Thyroid gland (tissue), 4 donors: Measurements from ENCODE around the gene STIM1. TPM values are rescaled to one million over a fixed set of nuclear protein-coding genes. Genes with fewer than 3 reads are reported as not detected.

Experiments used
- DNase-seq, 2 donors: peaks; one replicate each; pipeline ENCODE4 v3.0.0-alpha.2; 2019
- H3K27ac ChIP-seq, 3 donors: fragments of 200-600 bp; sonication (generic); 1 replicate in 2 of 3; 2 replicates in 1 of 3; pipeline ENCODE4 v1.5.1; 2016 to 2019; ENCODE audit warnings: mild to moderate bottlenecking in 1 of 3, moderate library complexity in 1 of 3
- H3K27me3 ChIP-seq: fragments of 200-600 bp; sonication (generic); one replicate; pipeline ENCODE4 v1.5.1; 2019
- H3K36me3 ChIP-seq, 2 donors: fragments of 200-600 bp; sonication (generic); one replicate each; pipeline ENCODE4 v1.5.1; 2016 to 2019
- H3K4me1 ChIP-seq, 2 donors: fragments of 200-600 bp; sonication (generic); one replicate each; pipeline ENCODE4 v1.5.1; 2017 to 2019
- H3K4me3 ChIP-seq, 3 donors: fragments of 200-600 bp; sonication (generic); replicated peaks in 1 of 3; 1 replicate in 2 of 3; 2 replicates in 1 of 3; pipeline ENCODE4 v1.5.1; 2016; ENCODE audit warnings: mild to moderate bottlenecking in 1 of 3
- H3K9me3 ChIP-seq: fragments of 200-600 bp; sonication (generic); one replicate; pipeline ENCODE4 v1.5.1; 2017
- POLR2A ChIP-seq, 2 donors: fragments of 450-650 bp; IDR thresholded peaks; one replicate each; pipeline ENCODE4 v1.6.1; 2017; ENCODE audit warnings: antibody characterized with exemption in 2 of 2, mild to moderate bottlenecking in 2 of 2, moderate library complexity in 1 of 2
- WGBS, 2 donors: methylation state at CpG; one replicate each; pipeline ENCODE4 v1.1.5; 2017; 5-methylcytosine and 5-hydroxymethylcytosine counted together
- intact Hi-C: fragments of 100-400 bp; cut with DNase I; formaldehyde crosslinking; loops from one replicate; pipeline ENCODE4 v1.15.1; 2023
- total RNA-seq, 4 donors: library from RNA; depleted of rRNA; stranded (reverse); fragments of >200 nt; gene quantifications; one replicate each; pipeline ENCODE4 v1.2.3, GENCODE V29; 2016
- TF ChIP-seq, protein P1 (sequence below), 6 experiments: fragments of 200-600 bp in 3 of 6; fragments of 450-650 bp in 3 of 6; sonication (generic) in 3 of 6; IDR thresholded peaks; one replicate each; pipeline ENCODE4 v1.5.1; 2016 to 2019; ENCODE audit warnings: antibody characterized with exemption in 6 of 6, mild to moderate bottlenecking in 2 of 6, inconsistent platforms in 1 of 6, moderate library complexity in 1 of 6

STIM1 gene
- total RNA-seq, 4 donors from 2014 or later, result 54.3 to 89.2 (median 71.0) TPM

DNA sequence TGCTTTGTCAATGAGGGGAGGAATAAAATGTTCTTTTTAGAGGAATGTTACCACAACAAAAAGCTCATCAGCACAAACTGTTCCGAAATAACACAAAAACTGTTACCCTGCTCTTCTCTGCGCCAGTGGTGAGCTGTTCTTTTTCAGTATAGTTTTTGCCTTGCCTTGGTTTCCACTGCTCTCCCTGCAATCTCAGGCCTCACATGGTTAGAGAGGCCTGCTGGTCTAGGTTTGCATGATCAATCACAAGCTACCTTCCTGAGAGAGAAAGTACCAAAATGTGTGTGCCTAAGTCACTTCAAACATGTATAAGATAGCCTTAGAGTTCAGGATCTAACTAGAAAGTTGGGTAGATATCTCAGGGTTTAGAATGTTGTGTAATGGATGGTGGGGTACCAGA lies 114.6 kb downstream of the STIM1 start:
- H3K4me1 ChIP-seq, result peaks cover 6 to 21% of the 10 kb centered on the region in 2 donors
- TF ChIP-seq, protein P1, sequence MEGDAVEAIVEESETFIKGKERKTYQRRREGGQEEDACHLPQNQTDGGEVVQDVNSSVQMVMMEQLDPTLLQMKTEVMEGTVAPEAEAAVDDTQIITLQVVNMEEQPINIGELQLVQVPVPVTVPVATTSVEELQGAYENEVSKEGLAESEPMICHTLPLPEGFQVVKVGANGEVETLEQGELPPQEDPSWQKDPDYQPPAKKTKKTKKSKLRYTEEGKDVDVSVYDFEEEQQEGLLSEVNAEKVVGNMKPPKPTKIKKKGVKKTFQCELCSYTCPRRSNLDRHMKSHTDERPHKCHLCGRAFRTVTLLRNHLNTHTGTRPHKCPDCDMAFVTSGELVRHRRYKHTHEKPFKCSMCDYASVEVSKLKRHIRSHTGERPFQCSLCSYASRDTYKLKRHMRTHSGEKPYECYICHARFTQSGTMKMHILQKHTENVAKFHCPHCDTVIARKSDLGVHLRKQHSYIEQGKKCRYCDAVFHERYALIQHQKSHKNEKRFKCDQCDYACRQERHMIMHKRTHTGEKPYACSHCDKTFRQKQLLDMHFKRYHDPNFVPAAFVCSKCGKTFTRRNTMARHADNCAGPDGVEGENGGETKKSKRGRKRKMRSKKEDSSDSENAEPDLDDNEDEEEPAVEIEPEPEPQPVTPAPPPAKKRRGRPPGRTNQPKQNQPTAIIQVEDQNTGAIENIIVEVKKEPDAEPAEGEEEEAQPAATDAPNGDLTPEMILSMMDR (IDR thresholded peaks at IDR 0.05), result no peak
- TF ChIP-seq POLR2A (IDR thresholded peaks at IDR 0.05), result no peak
- no peak overlapping the region for H3K27ac ChIP-seq
- H3K27me3 ChIP-seq, result no peaks in the 10 kb centered on the region
- DNase-seq, result no peak
- WGBS, 2 donors, result 97 to 100% methylated on average over 2 of the region's 2 CpGs
- no peak overlapping the region for H3K4me3 ChIP-seq
- intact Hi-C loops, result no loop called here
- H3K36me3 ChIP-seq, result no peaks in the 10 kb centered on the region
- H3K9me3 ChIP-seq, result no peaks in the 10 kb centered on the region

DNA sequence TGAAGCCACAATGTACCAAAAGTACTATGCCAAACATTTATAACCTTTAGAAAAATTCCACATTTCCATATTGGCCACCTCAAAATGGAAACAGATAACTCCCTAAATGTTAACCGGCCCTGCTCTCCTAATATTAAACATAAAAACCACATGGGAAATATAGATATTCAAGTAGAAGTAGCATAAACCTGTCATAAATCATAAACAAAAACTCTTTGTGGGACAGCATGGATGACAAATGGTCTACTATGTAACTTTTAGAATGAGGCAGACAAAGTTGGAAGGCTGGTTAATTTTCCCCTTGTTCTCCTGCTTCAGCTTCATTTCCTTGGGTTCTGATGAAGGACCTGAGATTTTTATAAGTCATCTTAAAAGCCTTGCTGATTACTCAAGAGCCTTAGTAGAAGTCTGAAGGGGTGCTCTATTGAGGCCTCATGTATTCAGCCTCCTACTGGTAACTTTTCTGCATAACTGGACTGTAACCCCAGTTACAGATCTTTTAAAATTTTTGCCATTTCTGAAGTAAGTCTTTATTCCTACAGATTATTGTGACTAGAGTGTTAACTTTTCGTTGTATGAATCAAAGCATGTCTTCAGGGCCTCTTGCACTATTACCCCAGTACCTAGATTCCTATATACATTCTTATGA lies 116.4 kb downstream of the STIM1 start:
- no peaks in the 10 kb centered on the region for H3K36me3 ChIP-seq
- intact Hi-C loops, result no loop called here
- TF ChIP-seq, protein P1 (IDR thresholded peaks at IDR 0.05), result peak in 4 of 6 experiments; percentile 21 to 50 (median 34)
- no peak for TF ChIP-seq POLR2A (IDR thresholded peaks at IDR 0.05)
- no peak for DNase-seq
- H3K4me3 ChIP-seq, result no peak overlapping the region
- H3K4me1 ChIP-seq, result peaks cover 6 to 21% of the 10 kb centered on the region in 2 donors
- WGBS, 2 donors, result 86 to 91% methylated on average over 2 of the region's 2 CpGs
- no peaks in the 10 kb centered on the region for H3K27me3 ChIP-seq
- no peak overlapping the region for H3K27ac ChIP-seq
- no peaks in the 10 kb centered on the region for H3K9me3 ChIP-seq

DNA sequence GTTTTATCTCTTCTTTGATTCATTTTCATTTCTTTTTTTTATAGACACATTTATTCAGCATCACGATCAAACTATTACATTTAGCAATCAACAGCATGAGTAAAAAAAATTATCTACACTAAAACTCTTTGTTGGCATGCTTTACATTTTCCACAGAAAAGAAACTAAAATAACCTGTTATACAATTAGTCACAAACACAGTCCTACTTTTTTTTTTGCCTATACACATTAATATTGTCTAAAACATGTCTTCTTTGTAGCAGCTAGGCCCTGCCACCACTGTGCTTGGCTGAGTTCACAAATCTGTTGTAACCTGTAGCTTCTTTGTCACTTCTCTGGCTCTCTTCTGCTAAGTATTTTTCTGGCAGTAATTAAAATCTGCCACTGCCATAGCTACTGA lies 117.0 kb downstream of the STIM1 start:
- intact Hi-C loops, result no loop called here
- H3K27ac ChIP-seq, result no peak overlapping the region
- WGBS, 2 donors, result 76% methylated on average over 1 of the region's 1 CpG

DNA sequence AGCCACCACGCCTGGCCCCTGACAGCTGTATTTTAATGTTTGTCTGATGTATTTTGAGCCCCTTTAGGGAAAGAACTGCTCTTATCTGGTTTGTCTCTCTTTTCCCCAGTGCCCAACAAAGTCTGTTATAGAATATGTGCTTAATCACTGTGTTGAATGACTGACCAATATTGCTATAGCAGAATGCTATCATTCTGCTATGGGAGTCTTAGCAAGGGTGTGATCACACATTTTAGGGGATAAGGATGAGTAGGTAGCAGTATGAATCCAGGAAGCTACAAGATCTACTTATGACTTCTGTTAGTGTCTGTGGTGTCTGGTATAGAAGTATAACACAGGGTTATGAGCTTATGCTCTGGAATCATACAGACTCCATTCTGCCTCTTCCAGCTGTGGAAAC lies 121.6 kb downstream of the STIM1 start:
- no peak for TF ChIP-seq POLR2A (IDR thresholded peaks at IDR 0.05)
- TF ChIP-seq, protein P1 (IDR thresholded peaks at IDR 0.05), result no peak
- Histone ChIP-seq H3K9me3 (no peaks in the 10 kb centered on the region), H3K4me3 (no peak overlapping the region), H3K27me3 (no peaks in the 10 kb centered on the region), H3K36me3 (no peaks in the 10 kb centered on the region), H3K4me1 (peaks cover 0 to 15% of the 10 kb centered on the region in 2 donors), H3K27ac (no peak overlapping the region)
- 93 to 100% methylated on average over 1 of the region's 1 CpG for WGBS, 2 donors
- DNase-seq, result no peak
- intact Hi-C loops, result no loop called here

More for the DNA sequence above, 117.0 kb downstream of the STIM1 start:
- no peaks in the 10 kb centered on the region for H3K9me3 ChIP-seq
- TF ChIP-seq, protein P1 (IDR thresholded peaks at IDR 0.05), result no peak
- no peak for TF ChIP-seq POLR2A (IDR thresholded peaks at IDR 0.05)
- H3K27me3 ChIP-seq, result no peaks in the 10 kb centered on the region
- H3K36me3 ChIP-seq, result no peaks in the 10 kb centered on the region
- peaks cover 6 to 21% of the 10 kb centered on the region in 2 donors for H3K4me1 ChIP-seq
- H3K4me3 ChIP-seq, result no peak overlapping the region
- DNase-seq, result no peak

DNA sequence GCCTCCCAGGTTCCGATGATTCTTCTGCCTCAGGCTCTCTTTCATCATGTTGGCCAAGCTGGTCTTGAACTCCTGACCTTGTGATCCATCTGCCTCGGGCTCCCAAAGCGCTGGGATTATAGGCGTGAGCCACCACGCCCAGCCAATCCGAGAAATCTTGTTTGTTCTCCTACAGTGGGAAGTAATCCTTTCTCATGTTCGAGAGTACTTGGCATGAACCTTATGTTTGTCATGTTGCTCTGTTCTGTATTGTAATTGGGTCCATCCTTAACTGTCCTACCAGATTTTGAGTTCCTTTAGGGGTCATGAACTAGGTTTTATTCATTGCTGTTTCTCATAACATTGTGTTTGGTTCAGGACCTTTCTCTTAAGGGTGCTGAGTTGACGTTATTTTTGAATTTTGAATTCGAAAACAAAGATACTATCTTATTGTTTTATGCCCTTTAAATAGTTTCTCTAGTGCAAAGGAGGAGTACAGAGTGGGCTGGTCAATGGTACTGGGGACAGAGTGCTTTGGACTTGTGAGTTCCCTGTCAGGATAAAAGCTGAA lies 125.7 kb downstream of the STIM1 start:
- TF ChIP-seq, protein P1 (IDR thresholded peaks at IDR 0.05), result no peak
- no peak for TF ChIP-seq POLR2A (IDR thresholded peaks at IDR 0.05)
- no peaks in the 10 kb centered on the region for H3K36me3 ChIP-seq
- H3K4me3 ChIP-seq, result no peak overlapping the region
- H3K9me3 ChIP-seq, result no peaks in the 10 kb centered on the region
- no peak overlapping the region for H3K27ac ChIP-seq
- DNase-seq, result no peak
- no peaks in the 10 kb centered on the region for H3K27me3 ChIP-seq
- intact Hi-C loops, result no loop called here
- WGBS, 2 donors, result 86 to 88% methylated on average over 9 of the region's 9 CpGs
- peaks cover 5 to 17% of the 10 kb centered on the region in 2 donors for H3K4me1 ChIP-seq
